Right forelimb (tissue), 1 donor: ENCODE measurements around the gene NDNF.

Source experiments
- DNase-seq: peaks from one replicate; pipeline ENCODE4 v3.0.0-alpha.2; 2018

NDNF gene

GRCh38 chr4:121072224-121073003 lies at the start of gene NDNF:
Gene NDNF (minus strand): TSS chr4:121072535. CDS start chr4:121045837, 26,698 bp downstream.
- peak; percentile 87 for DNase-seq

- no peak for DNase-seq
These were observed 47.4 kb upstream of the NDNF start for GRCh38 chr4:121119715-121120114.

- no peak for DNase-seq
These were observed 46.0 kb upstream of the NDNF start for GRCh38 chr4:121118344-121118743.

GRCh38 chr4:121114756-121115155 lies 42.4 kb upstream of the NDNF start:
- DNase-seq, result no peak

- DNase-seq, result no peak
These were observed 40.2 kb upstream of the NDNF start for GRCh38 chr4:121112530-121112929.

GRCh38 chr4:121108557-121108956 lies 36.2 kb upstream of the NDNF start:
- DNase-seq, result no peak

- no peak for DNase-seq
These were observed 35.2 kb upstream of the NDNF start for GRCh38 chr4:121107507-121107906.

- DNase-seq, result no peak
These were observed 27.9 kb upstream of the NDNF start for GRCh38 chr4:121100093-121100775.

- DNase-seq, result no peak
These were observed 25.9 kb upstream of the NDNF start for GRCh38 chr4:121098266-121098665.

- DNase-seq, result no peak
These were observed 24.3 kb upstream of the NDNF start for GRCh38 chr4:121096629-121097028.

GRCh38 chr4:121096191-121096590 lies 23.9 kb upstream of the NDNF start:
- no peak for DNase-seq

GRCh38 chr4:121094297-121094966 lies 22.1 kb upstream of the NDNF start:
- DNase-seq, result no peak

- no peak for DNase-seq
These were observed 20.9 kb upstream of the NDNF start for GRCh38 chr4:121093261-121093660.

- no peak for DNase-seq
These were observed 19.6 kb upstream of the NDNF start for GRCh38 chr4:121091941-121092340.

GRCh38 chr4:121088867-121089266 lies 16.5 kb upstream of the NDNF start:
- DNase-seq, result no peak

GRCh38 chr4:121079376-121079775 lies 7.0 kb upstream of the NDNF start:
- no peak for DNase-seq

- DNase-seq, result no peak
These were observed 5.2 kb upstream of the NDNF start for GRCh38 chr4:121077496-121077895.

- no peak for DNase-seq
These were observed 4.1 kb upstream of the NDNF start for GRCh38 chr4:121076416-121076815.

- no peak for DNase-seq
These were observed 1.5 kb upstream of the NDNF start for GRCh38 chr4:121073672-121074381.

GRCh38 chr4:121073004-121073435 lies 685 bp upstream of the NDNF start:
- DNase-seq, result no peak

- DNase-seq, result no peak
These were observed 603 bp downstream of the NDNF start for GRCh38 chr4:121071640-121072223.
